Melanocyte of skin (primary cell): Measurements from ENCODE around the gene GPR45. TPM values are rescaled to one million over a fixed set of nuclear protein-coding genes. Genes with fewer than 3 reads are reported as not detected.

Source experiments
- total RNA-seq, 2 donors: library from RNA; depleted of rRNA; stranded (reverse); fragments of >200 nt; gene quantifications; 2 replicates each; pipeline ENCODE4 v1.2.3, GENCODE V29; 2012

The GPR45 gene
- not detected for total RNA-seq

GRCh38 chr2:105241443-105241842 lies at the start of gene GPR45:
TSS of gene GPR45 (plus strand) at chr2:105241743. CDS start at chr2:105241859, 116 bp downstream.

Other genes starting within 250 kb of the GPR45 start
- gene MRPS9, start 203.7 kb upstream of the GPR45 start, total RNA-seq = 10 to 100 TPM; 14.5 to 26.0 TPM
- gene TGFBRAP1, start 88.0 kb downstream of the GPR45 start, total RNA-seq = 10 to 100 TPM; 42.0 to 47.6 TPM
- 10 to 100 TPM; 13.4 to 18.3 TPM for gene C2orf49, start 95.8 kb downstream of the GPR45 start, total RNA-seq
- 10 to 100 TPM in 1 of 2 donors, 1 to 10 TPM in 1; 8.6 to 76.9 TPM for gene FHL2, start 157.3 kb downstream of the GPR45 start, total RNA-seq